GM12892 (cell line): ENCODE measurements around the gene EXT2.

Source experiments
- POLR2A ChIP-seq: IDR thresholded peaks from 2 replicates; pipeline ENCODE4 v1.6.1; 2011; ENCODE audit warnings: low read depth, low read length, control low read depth
- POLR2AphosphoS5 ChIP-seq: IDR thresholded peaks from 2 replicates; pipeline ENCODE4 v1.6.1; 2011; ENCODE audit warnings: low read depth, low read length, control low read depth

GRCh38 chr11:44116234-44116830 lies 20.9 kb downstream of the EXT2 start:
- TF ChIP-seq POLR2A, result no peak
- no peak for TF ChIP-seq POLR2AphosphoS5
